K562 (cell line): ENCODE measurements around the gene DOLPP1. TPM values are rescaled to one million over a fixed set of nuclear protein-coding genes. Genes with fewer than 3 reads are reported as not detected.

Source experiments
- ATAC-seq: fragments of 200-7000 bp; cut with Tn5 transposase; 3 replicates; pipeline ENCODE4 v1.9.1; 2020; ENCODE audit warnings: moderate library complexity
- BruUV-seq: library from RNA; stranded (reverse); fragments of 400-500 nt; replicated peaks from 2 replicates; lab custom pipeline; 2021; lab: Mats Ljungman, UMichigan
- CTCF ChIA-PET: fragments of 300-600 bp; formaldehyde crosslinking; extraction: SDS; loops from one replicate; lab custom pipeline; 2021; ENCODE audit warnings: low intra/inter-chr PET ratio; lab: Yijun Ruan, JAX
- POLR2A ChIA-PET: fragments of 300-600, 350-650 bp; sonication (Branson Sonifier 250); formaldehyde crosslinking; extraction: SDS; loops from one replicate; lab custom pipeline; 2021; ENCODE audit warnings: antibody characterized with exemption, inconsistent platforms; lab: Yijun Ruan, JAX
- DNase-seq, 4 experiments: peaks; one replicate each; pipeline versions ENCODE4 v3.0.0 to v3.0.0-alpha.2; 2011 to 2018; ENCODE audit warnings: low spot score in 3 of 4, mixed read lengths in 3 of 4; ENCODE audit errors: extremely low read depth in 1 of 4
- FAIRE-seq: peaks from 2 replicates; lab custom pipeline; 2011; peaks lifted over from hg19 to GRCh38; lab: Jason Lieb, UNC
- H2AFZ ChIP-seq: 2 replicates; pipeline ENCODE4 v1.6.0; 2011; ENCODE audit warnings: low read depth, low read length, control low read depth, inconsistent platforms
- H3K27ac ChIP-seq: fragments of 200-600 bp; 3 replicates; pipeline ENCODE4 v1.8.0; 2011; ENCODE audit warnings: low read depth, mild to moderate bottlenecking, control low read depth, inconsistent platforms, low read length, moderate library complexity, mixed read lengths; ENCODE audit errors: extremely low read depth
- H3K27me3 ChIP-seq, 2 experiments: fragments of 300-600 bp in 1 of 2; 2 replicates in 1 of 2; 3 replicates in 1 of 2; pipeline versions ENCODE4 v1.6.0 to v1.8.0; 2011; ENCODE audit warnings: inconsistent platforms in 2 of 2, low read length in 2 of 2, mild to moderate bottlenecking in 1 of 2, mixed read lengths in 1 of 2, moderate library complexity in 1 of 2; ENCODE audit not compliant: control insufficient read depth in 2 of 2, insufficient read depth in 2 of 2
- H3K36me3 ChIP-seq: fragments of 300-600 bp; 3 replicates; pipeline ENCODE4 v1.8.0; 2011; ENCODE audit warnings: mild to moderate bottlenecking, low read length, inconsistent platforms; ENCODE audit not compliant: control insufficient read depth, insufficient read depth
- H3K4me1 ChIP-seq, 2 experiments: fragments of 200-600 bp in 1 of 2; replicated peaks in 1 of 2; 2 replicates in 1 of 2; 3 replicates in 1 of 2; pipeline versions ENCODE4 v1.5.1 to v1.8.0; 2011; ENCODE audit warnings: inconsistent platforms in 2 of 2, low read length in 2 of 2, mild to moderate bottlenecking in 1 of 2, mixed read lengths in 1 of 2, moderate library complexity in 1 of 2; ENCODE audit not compliant: control insufficient read depth in 2 of 2, insufficient read depth in 2 of 2
- H3K4me2 ChIP-seq: 2 replicates; pipeline ENCODE4 v1.6.1; 2011; ENCODE audit warnings: low read length, control low read depth, inconsistent platforms, mixed read lengths; ENCODE audit not compliant: insufficient read depth
- H3K4me3 ChIP-seq: fragments of 200-600 bp; sonication (generic), shearing (Covaris generic); 2 replicates; pipeline ENCODE4 v1.5.1; 2016; ENCODE audit warnings: control low read depth, inconsistent platforms
- H3K79me2 ChIP-seq: fragments of 200-600 bp; 3 replicates; pipeline ENCODE4 v1.8.0; 2011; ENCODE audit warnings: low read length, inconsistent platforms; ENCODE audit not compliant: control insufficient read depth, insufficient read depth
- H3K9ac ChIP-seq, 2 experiments: 2 replicates each; pipeline versions ENCODE4 v1.6.0 to v1.6.1; 2011; ENCODE audit warnings: low read depth in 2 of 2, low read length in 2 of 2, control low read depth in 1 of 2, inconsistent platforms in 1 of 2, mild to moderate bottlenecking in 1 of 2, mixed read lengths in 1 of 2; ENCODE audit not compliant: insufficient read depth in 1 of 2
- H3K9me1 ChIP-seq: one replicate; pipeline ENCODE4 v1.6.0; 2011; ENCODE audit warnings: inconsistent platforms, mild to moderate bottlenecking, low read length, moderate library complexity; ENCODE audit not compliant: control insufficient read depth, insufficient read depth
- H3K9me3 ChIP-seq: replicated peaks from 2 replicates; pipeline ENCODE4 v1.5.1; 2011; ENCODE audit warnings: low read depth, low read length, inconsistent platforms; ENCODE audit not compliant: control insufficient read depth, insufficient read depth
- H4K20me1 ChIP-seq: replicated peaks from 2 replicates; pipeline ENCODE4 v1.6.1; 2011; ENCODE audit warnings: low read length, inconsistent platforms, mixed read lengths; ENCODE audit not compliant: control insufficient read depth, insufficient read depth
- BRD4 ChIP-seq: fragments of 200-600 bp; sonication (generic); IDR thresholded peaks from 2 replicates; pipeline ENCODE4 v1.6.1; 2017; ENCODE audit warnings: inconsistent platforms
- ESRRA ChIP-seq: fragments of 450-650 bp; IDR thresholded peaks from 2 replicates; pipeline ENCODE4 v1.6.1; 2014; ENCODE audit warnings: low read depth, mild to moderate bottlenecking, moderate library complexity, borderline replicate concordance
- HLTF ChIP-seq: fragments of 450-650 bp; IDR thresholded peaks from 2 replicates; pipeline ENCODE4 v1.6.1; 2016
- JUN ChIP-seq, 2 experiments: sonication (generic) in 1 of 2; formaldehyde crosslinking in 1 of 2; IDR thresholded peaks; 2 replicates each; pipeline versions ENCODE4 v1.6.1 to v1.8.0; 2012 to 2022; ENCODE audit warnings: borderline replicate concordance in 2 of 2, mild to moderate bottlenecking in 2 of 2, improper control_type of control experiment in 1 of 2, low read depth in 1 of 2, low read length in 1 of 2, missing genetic modification reagents in 1 of 2
- NR2F6 ChIP-seq: fragments of 450-650 bp; formaldehyde crosslinking; IDR thresholded peaks from 2 replicates; pipeline ENCODE4 v1.4.0; 2020; ENCODE audit warnings: mild to moderate bottlenecking
- ZNF124 ChIP-seq: sonication (generic); formaldehyde crosslinking; IDR thresholded peaks from 2 replicates; pipeline ENCODE4 v1.8.1; 2022; ENCODE audit warnings: missing genetic modification reagents
- ZNF232 ChIP-seq: sonication (generic); formaldehyde crosslinking; IDR thresholded peaks from 2 replicates; pipeline ENCODE4 v1.8.0; 2022; ENCODE audit warnings: mild to moderate bottlenecking, missing genetic modification reagents
- ZNF3 ChIP-seq: fragments of 250-450 bp; sonication (Bioruptor Pico); IDR thresholded peaks from 2 replicates; pipeline ENCODE4 v1.5.0; 2021; ENCODE audit warnings: mild to moderate bottlenecking, moderate library complexity
- ZNF324 ChIP-seq: fragments of 250-450 bp; sonication (Bioruptor Pico); IDR thresholded peaks from 2 replicates; pipeline ENCODE4 v1.4.0; 2020; ENCODE audit warnings: mild to moderate bottlenecking
- WGBS: fragments of 100-300 bp; shearing (Covaris generic); methylation state at CpG from one replicate; pipeline ENCODE4 v1.1.6; 2016; ENCODE audit warnings: low coverage, mixed read lengths; ENCODE audit not compliant: insufficient coverage; ENCODE audit errors: missing lambda C conversion rate; 5-methylcytosine and 5-hydroxymethylcytosine counted together
- in situ Hi-C: fragments of 300-500 bp; cut with MboI; formaldehyde crosslinking; loops from 4 replicates; pipeline ENCODE4 v1.15.0; 2018; ENCODE audit warnings: inconsistent platforms, mixed read lengths
- intact Hi-C: fragments of 100-400 bp; cut with micrococcal nuclease; formaldehyde crosslinking; loops from 2 replicates; pipeline ENCODE4 v1.14.2; 2022
- polyA plus RNA-seq, 8 experiments: library from polyadenylated mRNA; depleted of rRNA in 4 of 8; stranded (reverse) in 5 of 8; unstranded in 3 of 8; fragments of >200 nt; fragmentation: Nextera tagmentation in 2 of 8; fragmentation: Illumina TruSeq in 1 of 8; extraction: Ambion mirVana in 2 of 8; extraction: Trizol in 1 of 8; gene quantifications; 2 replicates each; pipeline versions ENCODE4 v1.2.1 to v1.2.3, GENCODE V29; 2011 to 2014; ENCODE audit warnings: inconsistent platforms in 1 of 8, missing spikeins in 1 of 8
- total RNA-seq, 7 experiments: library from RNA; depleted of rRNA in 6 of 7; stranded (reverse); fragments of >200 nt in 6 of 7; fragmentation: Illumina TruSeq in 2 of 7; extraction: Trizol in 2 of 7; gene quantifications; 2 replicates each; pipeline versions ENCODE4 v1.2.1 to v1.2.3, GENCODE V29; 2011 to 2021; ENCODE audit warnings: low replicate concordance in 1 of 7
- TF ChIP-seq, protein P1 (sequence below): sonication (generic); formaldehyde crosslinking; IDR thresholded peaks from 2 replicates; pipeline ENCODE4 v1.9.0; 2022; ENCODE audit warnings: mild to moderate bottlenecking, missing genetic modification reagents

DOLPP1 gene
- total and polyA plus RNA-seq, 9 of the 15 experiments (the other 6 are each of a cell fraction or from before 2014, with no cell fraction given): 3.0 to 39.8 (median 30.5) TPM

DNA sequence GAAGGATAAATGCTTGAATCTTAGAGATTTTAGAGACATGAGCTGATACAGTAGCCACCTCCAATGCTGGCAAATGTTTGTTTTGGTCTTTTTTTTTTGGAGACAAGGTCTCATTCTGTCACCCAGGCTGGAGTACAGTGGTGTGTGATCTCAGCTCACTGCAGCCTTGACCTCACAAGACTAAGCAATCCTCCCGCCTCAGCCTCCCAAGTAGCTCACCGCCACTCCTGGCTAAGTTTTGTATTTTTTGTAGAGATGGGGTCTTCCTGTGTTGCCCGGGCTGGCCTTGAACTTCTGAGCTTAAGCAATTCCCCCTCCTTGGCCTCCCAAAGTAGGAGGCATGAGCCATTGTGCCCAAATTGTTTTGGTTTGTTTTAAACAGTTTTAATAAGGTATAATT lies 6.8 kb upstream of the DOLPP1 start:
- BruUV-seq: no TSS peak
- Histone ChIP-seq H3K79me2 (peaks cover 18% of the 10 kb centered on the region; the same call in 2 of the 3 replicates), H3K9me1 (no peaks in the 10 kb centered on the region), H2AFZ (no peak overlapping the region), H3K4me2 (no peak overlapping the region), H3K9ac (no peak overlapping the region), H3K36me3 (peaks cover 27% of the 10 kb centered on the region; the same call in 2 of the 3 replicates), H3K4me3 (no peak overlapping the region), H4K20me1 (no peaks in the 10 kb centered on the region), H3K27me3 (no peaks in the 10 kb centered on the region), H3K9me3 (no peaks in the 10 kb centered on the region), H3K27ac (no peak overlapping the region), H3K4me1 (peaks cover 33 to 50% of the 10 kb centered on the region in 2 experiments)
- in situ Hi-C loops: no loop called here
- no peak for ATAC-seq
- FAIRE-seq: no peak
- no peak for TF ChIP-seq NR2F6 (CRISPR knock-in tag)
- TF ChIP-seq BRD4: no peak
- TF ChIP-seq ZNF324: no peak
- TF ChIP-seq ESRRA: no peak
- no peak for TF ChIP-seq HLTF
- ChIA-PET POLR2A (interaction anchor here (0.7 to 1.3 kb wide), 2 partner anchors 38 to 126 kb away, joined by 3 read pairs; partner anchors contain the start of genes MIGA2 and NUP188), CTCF (no interaction called here)
- intact Hi-C loops: no loop called here
- no peak for DNase-seq
- 84% methylated on average over 3 of the region's 3 CpGs for WGBS

- H3K9me1 ChIP-seq: no peaks in the 10 kb centered on the region
- no peak for FAIRE-seq
- ChIA-PET POLR2A (interaction anchor here (0.6 to 0.7 kb wide), 2 partner anchors 8 to 958 kb away, joined by 3 read pairs; no protein-coding TSS in a partner anchor), CTCF (no interaction called here)
- DNase-seq: no peak
- no TSS peak for BruUV-seq
- no peak for ATAC-seq
- peaks cover 15% of the 10 kb centered on the region; the same call in 2 of the 3 replicates for H3K79me2 ChIP-seq
- H4K20me1 ChIP-seq: no peaks in the 10 kb centered on the region
- no peak overlapping the region for H3K4me2 ChIP-seq
- WGBS: 79% methylated on average over 15 of the region's 16 CpGs
- peaks cover 10% of the 10 kb centered on the region; the same call in 2 of the 3 replicates for H3K36me3 ChIP-seq
- H2AFZ ChIP-seq: no peak overlapping the region
- H3K27me3 ChIP-seq: no peaks in the 10 kb centered on the region
- H3K9ac ChIP-seq: peak overlapping the region in 1 of 2 experiments; percentile 23; a peak in 2 of 4 replicates
- intact Hi-C loops: no loop called here
- H3K9me3 ChIP-seq: no peaks in the 10 kb centered on the region
- H3K4me1 ChIP-seq: peaks cover 12 to 45% of the 10 kb centered on the region in 2 experiments; a peak in 4 of 5 replicates
- TF ChIP-seq JUN (IDR thresholded peaks at IDR 0.05; ENCODE audit: borderline replicate concordance, low read depth, low read length): no peak
- TF ChIP-seq JUN (CRISPR knock-in tag; IDR thresholded peaks at IDR 0.05; ENCODE audit: borderline replicate concordance): 0 out of 2 replicates have a peak, but pooled peaks have one; percentile 32
- TF ChIP-seq ZNF232 (CRISPR knock-in tag): no peak
- no peak for TF ChIP-seq ZNF3
- no peak for TF ChIP-seq ZNF124 (CRISPR knock-in tag)
- TF ChIP-seq, protein P1, sequence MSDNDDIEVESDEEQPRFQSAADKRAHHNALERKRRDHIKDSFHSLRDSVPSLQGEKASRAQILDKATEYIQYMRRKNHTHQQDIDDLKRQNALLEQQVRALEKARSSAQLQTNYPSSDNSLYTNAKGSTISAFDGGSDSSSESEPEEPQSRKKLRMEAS (CRISPR knock-in tag): 0 out of 2 replicates have a peak, but pooled peaks have one; percentile 13
- no peak overlapping the region for H3K4me3 ChIP-seq
- H3K27ac ChIP-seq: no peak overlapping the region
- in situ Hi-C loops: no loop called here
Observed at GRCh38 chr9:129075996-129076639, 4.8 kb upstream of the DOLPP1 start.
